Keratinocyte (primary cell): Measurements from ENCODE around the gene ANKFY1. TPM values are rescaled to one million over a fixed set of nuclear protein-coding genes. Genes with fewer than 3 reads are reported as not detected.

Source experiments
- DNase-seq: peaks from one replicate; pipeline ENCODE4 v3.0.0-alpha.2; 2011; ENCODE audit warnings: low read depth, missing footprints, low spot score
- FAIRE-seq: peaks from 2 replicates; lab custom pipeline; 2011; peaks lifted over from hg19 to GRCh38; lab: Jason Lieb, UNC
- H2AFZ ChIP-seq: 2 replicates; pipeline ENCODE4 v1.6.0; 2012; ENCODE audit warnings: low read length, control low read depth, inconsistent platforms; ENCODE audit not compliant: control insufficient read depth
- H3K27ac ChIP-seq: 2 replicates; pipeline ENCODE4 v1.5.1; 2011; ENCODE audit warnings: low read length; ENCODE audit not compliant: control insufficient read depth, insufficient read depth
- H3K27me3 ChIP-seq: 3 replicates; pipeline ENCODE4 v1.6.0; 2011; ENCODE audit warnings: low read length; ENCODE audit not compliant: control insufficient read depth, insufficient read depth; ENCODE audit errors: extremely low read depth
- H3K36me3 ChIP-seq, 2 experiments: 2 replicates in 1 of 2; 3 replicates in 1 of 2; pipeline ENCODE4 v1.5.1; 2011; ENCODE audit warnings: low read length in 2 of 2, mild to moderate bottlenecking in 1 of 2; ENCODE audit not compliant: control insufficient read depth in 2 of 2, insufficient read depth in 2 of 2; ENCODE audit errors: extremely low read depth in 1 of 2
- H3K4me1 ChIP-seq: 3 replicates; pipeline ENCODE4 v1.5.1; 2011; ENCODE audit warnings: low read length; ENCODE audit not compliant: control insufficient read depth, insufficient read depth; ENCODE audit errors: extremely low read depth
- H3K4me2 ChIP-seq: 3 replicates; pipeline ENCODE4 v1.6.0; 2011; ENCODE audit warnings: low read depth, low read length; ENCODE audit not compliant: control insufficient read depth, insufficient read depth; ENCODE audit errors: extremely low read depth
- H3K4me3 ChIP-seq, 3 experiments: fragments of 200-600 bp in 1 of 3; sonication (generic) in 1 of 3; 2 replicates in 2 of 3; 3 replicates in 1 of 3; pipeline ENCODE4 v1.5.1; 2011 to 2016; ENCODE audit warnings: low read length in 3 of 3, mild to moderate bottlenecking in 3 of 3, control low read depth in 2 of 3, inconsistent platforms in 1 of 3, low read depth in 1 of 3, mixed read lengths in 1 of 3, mixed run types in 1 of 3, moderate library complexity in 1 of 3; ENCODE audit not compliant: control insufficient read depth in 2 of 3, insufficient read depth in 2 of 3; ENCODE audit errors: extremely low read depth in 1 of 3
- H3K79me2 ChIP-seq: 2 replicates; pipeline ENCODE4 v1.6.0; 2012; ENCODE audit warnings: low read length; ENCODE audit not compliant: control insufficient read depth, insufficient read depth
- H3K9ac ChIP-seq: 3 replicates; pipeline ENCODE4 v1.6.0; 2011; ENCODE audit warnings: low read length; ENCODE audit not compliant: control insufficient read depth, insufficient read depth; ENCODE audit errors: extremely low read depth
- H3K9me1 ChIP-seq: 3 replicates; pipeline ENCODE4 v1.6.0; 2011; ENCODE audit warnings: low read length; ENCODE audit not compliant: control insufficient read depth, insufficient read depth; ENCODE audit errors: extremely low read depth
- H3K9me3 ChIP-seq: 2 replicates; pipeline ENCODE4 v1.5.1; 2012; ENCODE audit warnings: low read depth, low read length; ENCODE audit not compliant: control insufficient read depth
- H4K20me1 ChIP-seq: 3 replicates; pipeline ENCODE4 v1.6.0; 2011; ENCODE audit warnings: low read length; ENCODE audit not compliant: control insufficient read depth, insufficient read depth; ENCODE audit errors: extremely low read depth
- CTCF ChIP-seq, 3 experiments: IDR thresholded peaks in 1 of 3; conservative IDR thresholded peaks in 1 of 3; optimal IDR thresholded peaks in 1 of 3; 2 replicates in 2 of 3; 3 replicates in 1 of 3; pipeline versions ENCODE3 to v1.5.1; 2011; ENCODE audit warnings: low read length in 3 of 3, mild to moderate bottlenecking in 3 of 3, moderate library complexity in 2 of 3, control low read depth in 1 of 3, inconsistent platforms in 1 of 3; ENCODE audit not compliant: insufficient read depth in 2 of 3; ENCODE audit errors: extremely low read depth in 1 of 3
- EZH2 ChIP-seq: IDR thresholded peaks from one replicate; pipeline ENCODE4 v1.6.1; 2012; ENCODE audit warnings: inconsistent platforms, mild to moderate bottlenecking, low read length, moderate library complexity
- dilution Hi-C: fragments of 300-500 bp; cut with MboI; formaldehyde crosslinking; loops from one replicate; pipeline ENCODE4 v1.7.0; 2020; ENCODE audit warnings: low sequenced_read_pairs; ENCODE audit not compliant: extremely low pct_ligation_motif_present
- polyA plus RNA-seq, 5 experiments: library from polyadenylated mRNA; depleted of rRNA in 3 of 5; stranded (reverse) in 3 of 5; stranded (forward) in 1 of 5; unstranded in 1 of 5; fragments of >200 nt; gene quantifications; 1 replicate in 1 of 5; 2 replicates in 3 of 5; 3 replicates in 1 of 5; pipeline versions ENCODE4 v1.2.1 to v1.2.3, GENCODE V29; 2011 to 2012; ENCODE audit warnings: missing spikeins in 2 of 5, low read depth in 1 of 5, low replicate concordance in 1 of 5
- small RNA-seq, 3 experiments: library from RNA; depleted of rRNA; stranded (forward); fragments of <200 nt; gene quantifications; one replicate each; pipeline ENCODE3, GENCODE V24; 2012; ENCODE audit warnings: low read depth in 3 of 3, low replicate concordance in 1 of 3; ENCODE audit not compliant: insufficient read length in 3 of 3

The ANKFY1 gene
- polyA plus RNA-seq, 1 donor (not counting 4 experiments of a cell fraction or from before 2014, with no cell fraction given): 27.0 TPM

- no peaks in the 10 kb centered on the region for H4K20me1 ChIP-seq
- DNase-seq: no peak
- H3K9me1 ChIP-seq: no peaks in the 10 kb centered on the region
- TF ChIP-seq CTCF (optimal IDR thresholded peaks at IDR 0.05 in 1 of 3, IDR thresholded peaks at IDR 0.05 in 1 of 3, conservative IDR thresholded peaks at IDR 0.05 in 1 of 3; ENCODE audit: extremely low read depth in 1 of 3, insufficient read depth in 2 of 3, low read length in 3 of 3) (no peak), EZH2 (no peak)
- no peaks in the 10 kb centered on the region for H3K4me1 ChIP-seq
- no peak overlapping the region for H3K4me2 ChIP-seq
- no peaks in the 10 kb centered on the region for H3K9me3 ChIP-seq
- H3K79me2 ChIP-seq: no peaks in the 10 kb centered on the region
- FAIRE-seq: peak; percentile 5
- peaks cover 12 to 21% of the 10 kb centered on the region in 2 experiments for H3K36me3 ChIP-seq
- H3K27ac ChIP-seq: no peak overlapping the region
- no peak overlapping the region for H3K4me3 ChIP-seq
- dilution Hi-C loops: no loop called here
- H2AFZ ChIP-seq: no peak overlapping the region
- H3K27me3 ChIP-seq: no peaks in the 10 kb centered on the region
- no peak overlapping the region for H3K9ac ChIP-seq
Measured at GRCh38 chr17:4118015-4118743, 145.6 kb downstream of the ANKFY1 start.

- Histone ChIP-seq H3K27me3 (no peaks in the 10 kb centered on the region), H3K4me1 (no peaks in the 10 kb centered on the region), H3K9me3 (no peaks in the 10 kb centered on the region), H3K9me1 (no peaks in the 10 kb centered on the region), H3K27ac (no peak overlapping the region), H2AFZ (no peak overlapping the region), H3K4me3 (no peak overlapping the region), H4K20me1 (no peaks in the 10 kb centered on the region), H3K36me3 (peaks cover 17 to 27% of the 10 kb centered on the region in 2 experiments), H3K4me2 (no peak overlapping the region), H3K79me2 (no peaks in the 10 kb centered on the region), H3K9ac (no peak overlapping the region)
- DNase-seq: no peak
- no peak for FAIRE-seq
- no peak for TF ChIP-seq CTCF (optimal IDR thresholded peaks at IDR 0.05 in 1 of 3, IDR thresholded peaks at IDR 0.05 in 1 of 3, conservative IDR thresholded peaks at IDR 0.05 in 1 of 3; ENCODE audit: extremely low read depth in 1 of 3, insufficient read depth in 2 of 3, low read length in 3 of 3)
- TF ChIP-seq EZH2: no peak
- dilution Hi-C loops: no loop called here
Measured at GRCh38 chr17:4116516-4116915, 147.3 kb downstream of the ANKFY1 start.

Small RNAs within 50 kb of the gene (small RNA-seq; reads per million reads assigned to genes)
- 0 reads per million in 3 experiments for gene RF00019

Other genes starting within 250 kb of the ANKFY1 start
- gene ZZEF1, start 120.9 kb downstream of the ANKFY1 start, polyA plus RNA-seq: 9.5 to 11.4 TPM (median 10.6 TPM) in 3 replicates
- gene CYB5D2, start 120.8 kb downstream of the ANKFY1 start, polyA plus RNA-seq: 7.6 to 15.4 TPM (median 10.9 TPM) in 3 replicates
- 52.1 to 86.2 TPM (median 60.1 TPM) in 3 replicates for gene UBE2G1, start 102.7 kb upstream of the ANKFY1 start, polyA plus RNA-seq
- not detected in 3 replicates for gene SPNS3, start 170.0 kb upstream of the ANKFY1 start, polyA plus RNA-seq
- gene SPNS2, start 234.9 kb upstream of the ANKFY1 start, polyA plus RNA-seq: 0.04 to 0.33 TPM (median 0.10 TPM) in 3 replicates